ENCODE data around the gene SIRT7. TPM values are rescaled to one million over a fixed set of nuclear protein-coding genes. Genes with fewer than 3 reads are reported as not detected.

The SIRT7 gene
- total RNA-seq, 1 donor from 2014 or later = 6.2 TPM

- ATAC-seq = no peak
- intact Hi-C loops (cut with DNase I) = no loop called here
- no peak for DNase-seq (ENCODE audit: missing footprints)
Measured at GRCh38 chr17:81900181-81900820, 17.7 kb downstream of the SIRT7 start.

GRCh38 chr17:81899514-81900166 is 18.3 kb downstream of the SIRT7 start:
- intact Hi-C loops (cut with DNase I) = no loop called here
- DNase-seq (ENCODE audit: missing footprints) (no peak), ATAC-seq (no peak)

DNA sequence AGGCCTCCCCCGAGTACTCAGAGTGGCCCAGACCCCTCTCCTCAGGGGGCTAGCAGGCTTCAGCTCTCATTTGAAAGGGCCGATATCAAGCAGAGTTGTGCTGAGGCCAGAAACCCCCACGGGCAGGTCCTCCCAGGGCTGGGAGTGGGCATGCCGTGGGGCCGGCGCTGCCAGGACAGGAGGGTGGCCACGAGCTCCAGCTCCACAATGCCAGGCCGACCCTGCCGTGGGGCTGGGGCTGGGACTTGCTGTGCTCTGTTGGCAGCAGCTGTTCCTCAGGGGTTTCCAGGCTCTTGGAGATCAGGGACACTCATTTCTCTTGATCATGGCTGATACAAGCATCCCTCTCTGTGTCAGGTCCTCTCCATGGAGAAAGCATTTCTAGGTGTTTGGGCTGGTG is 19.1 kb downstream of the SIRT7 start:
- ATAC-seq (no peak), DNase-seq (ENCODE audit: missing footprints) (no peak)
- intact Hi-C loops (cut with DNase I) = no loop called here

DNA sequence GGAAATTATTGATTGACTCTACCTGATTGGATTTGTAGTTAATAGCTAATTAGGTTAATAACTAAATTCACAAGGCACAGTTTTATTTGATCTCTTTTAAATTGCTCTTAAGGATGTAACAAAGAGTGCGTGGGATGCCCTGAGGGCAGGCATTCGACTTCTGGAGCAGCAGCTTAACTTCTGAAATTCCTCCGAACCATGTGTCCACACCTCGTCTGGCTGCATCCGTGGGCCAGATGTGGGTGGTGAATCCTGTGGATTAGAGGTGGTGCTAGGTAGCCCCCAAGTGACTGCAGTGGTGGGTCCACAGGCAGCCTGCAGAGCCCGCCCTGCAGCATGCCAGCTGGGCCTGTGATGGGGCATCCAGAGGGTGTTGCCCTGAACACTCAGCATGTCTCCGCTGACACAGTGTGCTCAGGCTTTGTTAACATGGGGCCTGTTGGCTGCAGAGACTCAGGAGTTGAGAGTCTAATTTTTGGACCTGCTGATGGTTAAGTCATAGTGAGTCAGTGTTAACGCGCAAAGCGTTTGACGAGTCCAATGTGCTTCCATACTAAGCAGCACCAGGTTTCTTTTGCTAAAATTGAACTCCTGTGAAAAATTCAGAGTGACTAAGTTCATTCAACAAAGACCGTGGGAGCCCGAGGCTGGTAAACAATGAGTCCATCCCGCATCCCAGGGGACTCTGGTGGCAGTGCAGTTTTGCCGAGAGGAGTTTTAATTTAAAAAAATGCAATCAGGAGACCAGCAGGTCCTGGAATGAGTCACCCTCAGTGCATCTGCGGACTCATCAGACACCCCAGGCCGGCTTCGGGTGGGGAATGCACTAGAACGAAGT is 19.7 kb downstream of the SIRT7 start:
- intact Hi-C loops (cut with DNase I) = no loop called here
- DNase-seq (ENCODE audit: missing footprints) (no peak), ATAC-seq (no peak)

DNA sequence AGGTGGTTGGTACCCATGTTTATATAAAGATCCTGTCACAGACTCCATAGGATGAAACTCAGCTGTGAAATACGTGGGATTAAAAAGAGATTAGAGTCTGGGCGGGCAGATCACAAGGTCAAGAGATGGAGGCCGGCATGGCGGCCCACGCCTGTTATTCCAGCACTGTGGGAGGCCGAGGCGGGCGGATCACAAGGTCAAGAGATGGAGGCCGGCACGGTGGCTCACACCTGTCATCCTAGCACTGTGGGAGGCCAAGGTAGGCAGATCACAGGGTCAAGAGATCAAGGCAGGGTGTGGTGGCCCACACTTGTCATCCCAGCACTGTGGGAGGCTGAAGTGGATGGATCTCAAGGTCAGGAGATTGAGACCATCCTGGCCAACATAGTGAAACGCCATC is 22.6 kb downstream of the SIRT7 start:
- no peak for DNase-seq (ENCODE audit: missing footprints)
- intact Hi-C loops (cut with DNase I) = no loop called here
- ATAC-seq = no peak

DNA sequence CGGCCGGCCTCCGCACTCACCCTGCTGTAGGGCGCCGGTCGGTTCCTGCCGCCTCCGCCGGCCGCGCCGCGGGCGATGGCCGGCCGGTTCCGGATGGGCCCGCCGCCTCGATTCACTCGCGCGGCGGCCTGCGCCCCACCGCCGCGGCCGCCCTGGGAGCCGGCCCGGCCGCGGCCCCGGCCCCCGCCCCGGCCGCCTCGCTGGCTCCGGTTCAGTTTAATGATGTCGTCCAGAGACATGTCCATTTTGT is 26.7 kb downstream of the SIRT7 start:
- intact Hi-C loops (cut with DNase I) = no loop called here
- ATAC-seq (no peak), DNase-seq (ENCODE audit: missing footprints) (no peak)

DNA sequence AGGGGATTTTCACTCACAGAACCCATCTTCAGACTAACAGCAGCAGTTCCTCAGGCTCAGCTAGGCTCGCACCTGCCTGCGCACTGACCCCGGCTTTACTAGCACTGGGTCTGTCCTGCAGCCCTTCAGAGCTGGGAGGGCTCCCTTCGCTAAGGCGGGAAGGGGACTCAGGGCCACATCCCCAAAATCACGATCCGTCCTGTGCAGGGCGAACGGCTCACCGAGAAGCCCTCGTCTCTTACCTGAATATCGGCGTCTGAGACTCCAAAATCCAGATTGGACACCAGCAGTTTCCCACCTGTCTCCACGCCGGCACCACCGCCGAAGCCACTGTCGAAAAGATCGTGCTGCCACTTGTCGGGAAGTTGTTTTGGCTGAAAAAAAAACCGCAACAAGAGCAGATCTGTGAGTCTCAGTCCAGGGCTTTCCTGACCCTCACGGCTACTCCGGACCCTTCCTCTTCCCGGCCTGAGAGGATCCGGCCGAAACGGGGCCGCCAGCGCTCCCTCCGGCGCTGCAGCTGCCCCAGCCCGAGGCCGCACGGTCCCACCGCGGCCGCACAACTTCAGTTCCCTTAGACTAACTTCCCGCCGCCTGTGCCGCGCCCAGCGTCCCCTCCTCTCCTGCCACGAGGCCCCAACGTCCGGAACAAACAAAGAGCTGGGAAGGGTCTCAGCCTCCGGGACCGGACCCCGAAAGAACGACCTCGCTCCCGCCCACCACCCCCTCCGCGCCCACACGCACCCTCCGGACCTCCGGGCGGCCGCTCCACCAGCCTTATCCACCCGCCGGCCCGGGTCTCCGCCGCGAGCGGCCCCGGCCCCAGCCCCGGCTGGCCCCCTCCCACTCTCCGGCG is 27.3 kb downstream of the SIRT7 start:
- intact Hi-C loops (cut with DNase I) = no loop called here
- ATAC-seq (no peak), DNase-seq (ENCODE audit: missing footprints) (no peak)

DNA sequence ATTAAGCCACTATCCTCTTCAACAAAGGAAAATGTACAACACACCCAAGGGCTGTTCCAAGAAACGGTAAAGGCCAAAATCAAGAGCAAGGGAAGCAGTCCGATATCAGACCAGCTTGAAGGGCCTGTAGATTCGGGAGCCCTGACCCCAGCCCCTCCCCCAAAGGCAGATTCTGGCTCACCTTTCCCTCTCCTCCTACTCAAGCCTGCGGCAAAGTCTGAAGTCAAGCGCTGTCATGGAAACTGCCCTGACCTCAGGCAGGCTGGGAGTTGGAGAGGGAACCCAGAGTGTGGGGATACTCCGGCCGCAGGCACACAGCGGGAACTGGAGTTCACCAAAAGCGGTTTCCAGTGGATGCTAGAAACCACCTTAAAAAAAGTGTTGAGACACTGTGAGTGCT is 28.4 kb downstream of the SIRT7 start:
- no peak for DNase-seq (ENCODE audit: missing footprints)
- intact Hi-C loops (cut with DNase I) = no loop called here
- no peak for ATAC-seq

GRCh38 chr17:81888988-81889595 is 28.9 kb downstream of the SIRT7 start:
- no peak for DNase-seq (ENCODE audit: missing footprints)
- no peak for ATAC-seq
- intact Hi-C loops (cut with DNase I) = no loop called here

GRCh38 chr17:81888105-81888987 is 29.6 kb downstream of the SIRT7 start:
- no peak for DNase-seq (ENCODE audit: missing footprints)
- ATAC-seq = no peak
- intact Hi-C loops (cut with DNase I) = no loop called here

DNA sequence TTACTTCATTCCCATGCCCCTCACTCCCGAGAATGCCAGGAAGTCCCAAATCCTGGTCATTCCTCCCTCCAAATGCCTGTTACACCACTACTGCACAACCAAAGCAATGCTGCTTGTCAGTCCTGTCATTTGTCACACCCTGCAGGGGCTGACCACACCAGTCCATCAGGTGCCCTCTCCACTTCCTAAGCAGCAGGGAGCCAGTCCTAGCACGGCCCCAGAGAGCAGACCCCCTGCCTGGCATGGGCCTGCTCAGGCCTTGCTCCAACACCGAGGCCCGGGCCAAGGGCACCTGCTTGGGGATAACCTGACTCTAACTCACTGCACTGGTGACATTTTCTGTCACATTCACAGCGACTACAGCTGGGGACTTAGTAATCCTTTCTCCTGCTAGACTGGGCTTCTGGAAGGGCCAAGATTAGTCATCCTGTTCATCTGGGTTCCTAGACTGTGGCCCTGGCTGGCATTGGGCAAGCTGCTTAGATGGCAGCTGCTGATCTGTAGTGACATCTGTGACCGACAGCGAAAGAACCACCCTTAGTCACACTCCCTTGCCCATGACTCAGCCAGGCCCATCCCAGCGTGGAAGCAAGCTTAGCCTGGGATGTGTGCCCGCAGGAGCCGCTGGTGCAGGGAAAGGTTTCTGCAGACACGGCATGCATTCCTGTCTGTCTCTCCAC is 32.0 kb downstream of the SIRT7 start:
- DNase-seq (ENCODE audit: missing footprints) = no peak
- no peak for ATAC-seq
- intact Hi-C loops (cut with DNase I) = no loop called here

- intact Hi-C loops (cut with DNase I) = no loop called here
- no peak for DNase-seq (ENCODE audit: missing footprints)
- ATAC-seq = no peak
Measured at GRCh38 chr17:81885454-81885853, 32.5 kb downstream of the SIRT7 start.

DNA sequence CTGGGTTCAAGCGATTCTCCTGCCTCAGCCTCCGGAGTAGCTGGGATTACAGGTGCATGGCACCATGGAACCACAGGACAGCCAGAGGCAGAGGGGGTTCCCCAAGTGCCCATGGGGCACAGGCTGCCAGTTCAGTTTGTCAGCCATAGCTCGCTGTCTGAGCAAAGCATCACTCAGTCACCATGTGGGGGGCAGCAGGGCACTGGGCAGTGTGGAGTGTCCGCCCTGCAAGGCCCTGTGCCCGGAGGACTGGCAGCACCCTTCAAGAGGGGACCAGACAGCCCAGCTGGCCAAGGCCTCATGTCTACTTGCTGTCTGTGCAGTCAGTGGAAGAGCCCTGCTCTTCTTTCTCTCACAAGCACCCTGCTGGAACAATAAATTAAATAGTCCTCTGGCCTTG is 33.0 kb downstream of the SIRT7 start:
- ATAC-seq (no peak), DNase-seq (ENCODE audit: missing footprints) (no peak)
- intact Hi-C loops (cut with DNase I) = no loop called here

GRCh38 chr17:81884520-81884919 is 33.5 kb downstream of the SIRT7 start:
- ATAC-seq = no peak
- DNase-seq (ENCODE audit: missing footprints) = no peak
- intact Hi-C loops (cut with DNase I) = no loop called here

DNA sequence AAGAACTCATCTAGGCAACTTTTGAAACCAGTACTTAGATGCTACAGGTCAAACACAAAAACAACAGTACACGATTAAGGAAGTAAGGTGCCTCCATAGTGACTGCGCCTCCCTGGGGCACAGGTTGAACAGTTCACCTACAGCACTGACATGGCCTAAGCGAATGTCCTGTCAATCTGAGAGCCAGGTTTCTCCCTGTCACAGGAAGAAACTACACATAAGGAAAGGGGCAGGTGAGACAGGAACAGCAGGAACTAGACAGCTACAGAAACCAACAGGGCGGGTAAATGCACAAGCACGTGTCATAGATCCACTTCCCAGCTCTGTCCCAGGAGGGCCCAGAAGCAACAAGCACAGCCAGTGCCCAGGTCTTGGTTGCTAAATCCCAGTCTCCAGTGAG is 38.9 kb downstream of the SIRT7 start:
- no peak for ATAC-seq
- intact Hi-C loops (cut with DNase I) = no loop called here
- no peak for DNase-seq (ENCODE audit: missing footprints)

- no peak for ATAC-seq
Measured at GRCh38 chr17:81878294-81878693, 39.7 kb downstream of the SIRT7 start.

DNA sequence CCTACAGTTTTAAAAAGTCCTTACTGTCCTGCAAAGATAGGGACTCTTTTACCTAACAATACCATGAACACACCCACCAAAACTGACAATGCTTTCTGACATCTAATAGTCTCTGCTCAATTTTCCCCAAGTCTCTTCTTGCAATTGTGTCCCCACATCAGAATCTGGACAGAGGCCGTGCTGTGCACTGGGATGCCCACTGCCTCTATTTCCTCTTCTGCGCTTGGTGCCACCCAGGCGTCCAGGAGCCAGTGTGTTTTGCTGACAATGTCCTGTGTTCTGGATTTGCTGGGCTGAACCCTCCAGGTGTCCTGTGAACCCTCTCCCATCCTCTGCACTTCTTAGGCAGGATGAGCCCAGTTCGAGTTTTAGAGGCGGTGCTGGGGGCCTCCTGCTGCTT is 40.4 kb downstream of the SIRT7 start:
- no peak for ATAC-seq
- DNase-seq (ENCODE audit: missing footprints) = no peak
- intact Hi-C loops (cut with DNase I) = no loop called here

More at GRCh38 chr17:81878294-81878693, 39.7 kb downstream of the SIRT7 start:
- intact Hi-C loops (cut with DNase I) = no loop called here
- no peak for DNase-seq (ENCODE audit: missing footprints)

All from Right ventricle myocardium inferior (tissue), 1 donor.